Prostate gland (tissue), 2 donors: ENCODE results near the gene TTC38.

ENCODE experiments used
- CTCF ChIP-seq, 4 experiments: fragments of 200-600 bp in 2 of 4; fragments of 450-650 bp in 2 of 4; sonication (generic) in 2 of 4; IDR thresholded peaks; 1 replicate in 3 of 4; 2 replicates in 1 of 4; pipeline ENCODE4 v1.5.1; 2016 to 2019; ENCODE audit warnings: antibody characterized with exemption in 4 of 4, mild to moderate bottlenecking in 2 of 4, moderate library complexity in 2 of 4
- POLR2A ChIP-seq: fragments of 450-650 bp; IDR thresholded peaks from one replicate; pipeline ENCODE4 v1.6.1; 2016; ENCODE audit warnings: antibody characterized with exemption, mild to moderate bottlenecking

GRCh38 chr22:46251266-46251665, 16.5 kb upstream of the TTC38 start:
- TF ChIP-seq CTCF (IDR thresholded peaks at IDR 0.05) = no peak
- TF ChIP-seq POLR2A = no peak
